ENCODE results near the gene SCRN2.

The SCRN2 gene

GRCh38 chr17:47802341-47803022 is 38.6 kb downstream of the SCRN2 start:
- peak; percentile 42 for DNase-seq

GRCh38 chr17:47801906-47802305 is 39.2 kb downstream of the SCRN2 start:
- no peak for DNase-seq

- DNase-seq, result no peak
Measured at GRCh38 chr17:47801176-47801765, 39.8 kb downstream of the SCRN2 start.

GRCh38 chr17:47800686-47801085 is 40.4 kb downstream of the SCRN2 start:
- no peak for DNase-seq

GRCh38 chr17:47797797-47798196 is 43.3 kb downstream of the SCRN2 start:
- DNase-seq, result no peak

GRCh38 chr17:47792979-47793378 is 48.1 kb downstream of the SCRN2 start:
- DNase-seq, result no peak

- DNase-seq, result no peak
Measured at GRCh38 chr17:47792457-47792856, 48.6 kb downstream of the SCRN2 start.

- no peak for DNase-seq
Measured at GRCh38 chr17:47791025-47791424, 50.0 kb downstream of the SCRN2 start.

GRCh38 chr17:47789611-47790561 is 51.2 kb downstream of the SCRN2 start:
- peak; percentile 17 for DNase-seq

All from NCI-H2081 treated with DMSO at 0.1 percent for 48 hours (cell line).